ENCODE results near the gene PRRT1B. TPM values are rescaled to one million over a fixed set of nuclear protein-coding genes. Genes with fewer than 3 reads are reported as not detected.
A peak's percentile ranks its signal among the peaks of the same experiment; 100 is the strongest.

Gene PRRT1B
- total and polyA plus RNA-seq, 9 of the 15 experiments (the other 6 are each of a cell fraction or from before 2014, with no cell fraction given), result not detected

- peak; percentile 80; the same call in 1 of the 2 replicates for TF ChIP-seq MGA (IDR thresholded peaks at IDR 0.05)
- TF ChIP-seq RAD51 (IDR thresholded peaks at IDR 0.05; ENCODE audit: borderline replicate concordance, low read depth), result peak; percentile 55
- no peak for TF ChIP-seq ATF1 (CRISPR knock-in tag; IDR thresholded peaks at IDR 0.05)
- TF ChIP-seq ATF1 (tag; IDR thresholded peaks at IDR 0.05), result peak; percentile 21; the same call in 1 of the 2 replicates
- peak; percentile 42 for TF ChIP-seq PRDM10 (IDR thresholded peaks at IDR 0.05; ENCODE audit: partially characterized antibody)
- no peak for TF ChIP-seq NR2F6 (CRISPR knock-in tag; IDR thresholded peaks at IDR 0.05)
- TF ChIP-seq RAD21 (CRISPR knock-in tag; conservative IDR thresholded peaks at IDR 0.05 in 1 of 2, IDR thresholded peaks at IDR 0.05 in 1 of 2), result no peak
- 0 out of 2 replicates have a peak, but pooled peaks have one; percentile 9 for TF ChIP-seq ARID1B (IDR thresholded peaks at IDR 0.05)
- TF ChIP-seq ESRRA (IDR thresholded peaks at IDR 0.05; ENCODE audit: borderline replicate concordance, low read depth), result peak; percentile 25; the same call in 1 of the 2 replicates
- no peak for TF ChIP-seq SIX5 (IDR thresholded peaks at IDR 0.05; ENCODE audit: borderline replicate concordance in 1 of 2, insufficient read depth in 1 of 2, low read depth in 1 of 2, low read length in 2 of 2)
Observed at GRCh38 chr9:131502781-131503625, 42.3 kb upstream of the PRRT1B start, which contains the start of gene POMT1 (continued).
